Inflammatory macrophage (primary cell): ENCODE results near the gene MEAK7.
A peak's percentile ranks its signal among the peaks of the same experiment; 100 is the strongest.

Experiments used
- DNase-seq, 2 donors: peaks; one replicate each; pipeline ENCODE4 v3.0.0-alpha.2; 2020 to 2022

Gene MEAK7

GRCh38 chr16:84511831-84512230, 7.4 kb upstream of the MEAK7 start:
- no peak for DNase-seq

GRCh38 chr16:84511180-84511800, 6.8 kb upstream of the MEAK7 start:
- peak; percentile 90 to 92 for DNase-seq

GRCh38 chr16:84509032-84509950, 4.8 kb upstream of the MEAK7 start:
- DNase-seq: no peak

- DNase-seq: no peak
Observed at GRCh38 chr16:84508502-84508901, 4.0 kb upstream of the MEAK7 start.

GRCh38 chr16:84507011-84507982, 2.8 kb upstream of the MEAK7 start:
- peak in 1 of 2 donors; percentile 51 for DNase-seq

GRCh38 chr16:84505249-84506187, 1.1 kb upstream of the MEAK7 start:
- no peak for DNase-seq

GRCh38 chr16:84503751-84504395, 586 bp downstream of the MEAK7 start:
- no peak for DNase-seq

- no peak for DNase-seq
Observed at GRCh38 chr16:84502581-84502980, 1.9 kb downstream of the MEAK7 start.

GRCh38 chr16:84502075-84502474, 2.4 kb downstream of the MEAK7 start:
- no peak for DNase-seq

GRCh38 chr16:84501077-84501735, 3.3 kb downstream of the MEAK7 start:
- DNase-seq: no peak

- DNase-seq: no peak
Observed at GRCh38 chr16:84500531-84500930, 3.9 kb downstream of the MEAK7 start.

- DNase-seq: no peak
Observed at GRCh38 chr16:84499638-84500037, 4.8 kb downstream of the MEAK7 start.

- no peak for DNase-seq
Observed at GRCh38 chr16:84498859-84499620, 5.4 kb downstream of the MEAK7 start.

- no peak for DNase-seq
Observed at GRCh38 chr16:84498223-84498610, 6.2 kb downstream of the MEAK7 start.

- DNase-seq: no peak
Observed at GRCh38 chr16:84497418-84498222, 6.8 kb downstream of the MEAK7 start.

- DNase-seq: no peak
Observed at GRCh38 chr16:84496991-84497390, 7.5 kb downstream of the MEAK7 start.

GRCh38 chr16:84495506-84495905, 9.0 kb downstream of the MEAK7 start:
- no peak for DNase-seq

- no peak for DNase-seq
Observed at GRCh38 chr16:84489131-84489530, 15.3 kb downstream of the MEAK7 start.

- no peak for DNase-seq
Observed at GRCh38 chr16:84487358-84487757, 17.1 kb downstream of the MEAK7 start.
